Fibroblast of villous mesenchyme (primary cell): ENCODE data around the gene SLC9B2. TPM values are rescaled to one million over a fixed set of nuclear protein-coding genes. Genes with fewer than 3 reads are reported as not detected.
A peak's percentile ranks its signal among the peaks of the same experiment; 100 is the strongest.

Experiments used
- DNase-seq: peaks from one replicate; pipeline ENCODE4 v3.0.0-alpha.2; 2010; ENCODE audit warnings: low read depth
- H3K4me3 ChIP-seq: 2 replicates; pipeline ENCODE4 v1.5.1; 2011; ENCODE audit warnings: low read depth, mild to moderate bottlenecking, low read length
- CTCF ChIP-seq: IDR thresholded peaks from 2 replicates; pipeline ENCODE4 v1.5.1; 2012; ENCODE audit warnings: low read depth, mild to moderate bottlenecking, low read length; ENCODE audit not compliant: insufficient read depth
- total RNA-seq: library from RNA; depleted of rRNA; stranded (reverse); fragments of >200 nt; gene quantifications from 2 replicates; pipeline ENCODE4 v1.2.3, GENCODE V29; 2012

Gene SLC9B2
- total RNA-seq, 1 donor: 20.7 TPM

- no peak overlapping the region for H3K4me3 ChIP-seq
- no peak for TF ChIP-seq CTCF
- no peak for DNase-seq
Observed at GRCh38 chr4:103024996-103025395, 51.6 kb downstream of the SLC9B2 start.

GRCh38 chr4:103021120-103021519 is 55.4 kb downstream of the SLC9B2 start:
- no peak for TF ChIP-seq CTCF
- no peak overlapping the region for H3K4me3 ChIP-seq
- no peak for DNase-seq

- DNase-seq: peak; percentile 98
- TF ChIP-seq CTCF: no peak
- peak within 1 kb of the TSS; percentile 55 for H3K4me3 ChIP-seq
Observed at GRCh38 chr4:103019308-103020124, 57.0 kb downstream of the SLC9B2 start, which contains the start of gene SLC9B1. SLC9B1 (minus strand) TSS chr4:103019705; CDS start chr4:102991711, 27,994 bp downstream.

- H3K4me3 ChIP-seq: peak overlapping the region; percentile 55
Observed at GRCh38 chr4:103018391-103019307, 57.9 kb downstream of the SLC9B2 start.

GRCh38 chr4:103012551-103012950 is 64.0 kb downstream of the SLC9B2 start:
- no peak for TF ChIP-seq CTCF
- no peak overlapping the region for H3K4me3 ChIP-seq
- DNase-seq: no peak

More at GRCh38 chr4:103018391-103019307, 57.9 kb downstream of the SLC9B2 start:
- no peak for TF ChIP-seq CTCF
- DNase-seq: no peak

- no peak for TF ChIP-seq CTCF
- no peak overlapping the region for H3K4me3 ChIP-seq
- DNase-seq: peak; percentile 78
Observed at GRCh38 chr4:103012060-103012459, 64.5 kb downstream of the SLC9B2 start.
